Measurements from ENCODE around the gene METTL3. TPM values are rescaled to one million over a fixed set of nuclear protein-coding genes. Genes with fewer than 3 reads are reported as not detected.

Gene METTL3
- total and polyA plus RNA-seq, 2 of the 13 experiments (the other 11 are each of a cell fraction or from before 2014, with no cell fraction given): 123 to 130 TPM

DNA sequence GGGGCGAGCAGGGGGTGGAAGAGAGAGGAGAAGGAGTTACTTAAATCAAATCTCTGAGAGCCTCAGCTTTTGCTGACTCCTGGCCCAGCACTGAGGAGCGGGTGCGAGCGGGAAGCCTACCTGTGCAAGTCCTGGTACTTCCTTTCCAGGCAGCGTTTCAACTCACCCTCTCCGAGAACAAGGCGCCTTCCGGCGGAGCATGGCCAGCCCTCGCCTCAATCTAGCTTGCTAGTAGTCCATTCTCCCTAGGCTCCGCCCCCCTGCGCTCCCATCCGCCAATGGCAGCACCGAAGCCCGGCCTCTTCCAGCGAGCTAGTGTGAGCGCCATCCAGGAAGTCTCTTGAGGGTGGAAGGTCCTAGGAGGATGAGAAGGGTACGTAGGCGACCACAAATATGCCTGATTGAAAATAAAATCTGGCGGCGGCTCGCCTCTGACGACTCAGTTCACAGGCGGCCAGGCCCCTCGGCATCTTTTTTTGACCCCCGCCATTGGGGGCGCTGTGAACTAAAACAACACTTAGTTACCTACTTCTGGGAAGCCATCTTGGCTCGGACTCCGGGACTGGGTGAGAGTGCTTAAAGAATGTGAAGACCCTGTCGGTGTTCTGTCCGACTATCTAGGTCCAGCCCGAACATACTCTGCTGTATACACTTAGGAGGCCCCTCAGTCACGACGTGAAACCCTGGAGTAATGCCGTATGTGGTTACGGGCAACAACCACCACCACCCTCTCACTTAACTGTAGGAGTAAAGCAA, 55.0 kb downstream of the METTL3 start, which contains the start of gene CHD8 (continued):
- TF ChIP-seq KLF6 (CRISPR knock-in tag; IDR thresholded peaks at IDR 0.05): peak; percentile 62; the same call in 1 of the 2 replicates
- no peak for TF ChIP-seq ZNF780A (CRISPR knock-in tag; IDR thresholded peaks at IDR 0.05)
- no peak for TF ChIP-seq CBX2 (IDR thresholded peaks at IDR 0.05; ENCODE audit: low read depth, low read length)
- TF ChIP-seq CBX2 (CRISPR knock-in tag; IDR thresholded peaks at IDR 0.05; ENCODE audit: low read depth): 0 out of 2 replicates have a peak, but pooled peaks have one; percentile 22
- TF ChIP-seq ZNF703 (CRISPR knock-in tag; IDR thresholded peaks at IDR 0.05; ENCODE audit: borderline replicate concordance): no peak
- no peak for TF ChIP-seq ONECUT2 (CRISPR knock-in tag; IDR thresholded peaks at IDR 0.05)
- TF ChIP-seq IRF2 (CRISPR knock-in tag; IDR thresholded peaks at IDR 0.05): peak; percentile 98
- TF ChIP-seq, protein P1, sequence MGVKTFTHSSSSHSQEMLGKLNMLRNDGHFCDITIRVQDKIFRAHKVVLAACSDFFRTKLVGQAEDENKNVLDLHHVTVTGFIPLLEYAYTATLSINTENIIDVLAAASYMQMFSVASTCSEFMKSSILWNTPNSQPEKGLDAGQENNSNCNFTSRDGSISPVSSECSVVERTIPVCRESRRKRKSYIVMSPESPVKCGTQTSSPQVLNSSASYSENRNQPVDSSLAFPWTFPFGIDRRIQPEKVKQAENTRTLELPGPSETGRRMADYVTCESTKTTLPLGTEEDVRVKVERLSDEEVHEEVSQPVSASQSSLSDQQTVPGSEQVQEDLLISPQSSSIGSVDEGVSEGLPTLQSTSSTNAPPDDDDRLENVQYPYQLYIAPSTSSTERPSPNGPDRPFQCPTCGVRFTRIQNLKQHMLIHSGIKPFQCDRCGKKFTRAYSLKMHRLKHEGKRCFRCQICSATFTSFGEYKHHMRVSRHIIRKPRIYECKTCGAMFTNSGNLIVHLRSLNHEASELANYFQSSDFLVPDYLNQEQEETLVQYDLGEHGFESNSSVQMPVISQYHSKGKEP (CRISPR knock-in tag; IDR thresholded peaks at IDR 0.05): no peak; the same call in none of the 2 replicates
- TF ChIP-seq ZNF646 (CRISPR knock-in tag; IDR thresholded peaks at IDR 0.05): no peak
- peak; percentile 65; the same call in 1 of the 2 replicates for TF ChIP-seq ZC3H4 (CRISPR knock-in tag; IDR thresholded peaks at IDR 0.05; ENCODE audit: borderline replicate concordance)
- TF ChIP-seq HMG20A (CRISPR knock-in tag; IDR thresholded peaks at IDR 0.05; ENCODE audit: borderline replicate concordance): no peak
- peak; percentile 78 for TF ChIP-seq HDAC2 (CRISPR knock-in tag; IDR thresholded peaks at IDR 0.05)
- no peak for TF ChIP-seq ZFP62 (CRISPR knock-in tag; IDR thresholded peaks at IDR 0.05)
